ENCODE results near the gene FAT1.

Gene FAT1

DNA sequence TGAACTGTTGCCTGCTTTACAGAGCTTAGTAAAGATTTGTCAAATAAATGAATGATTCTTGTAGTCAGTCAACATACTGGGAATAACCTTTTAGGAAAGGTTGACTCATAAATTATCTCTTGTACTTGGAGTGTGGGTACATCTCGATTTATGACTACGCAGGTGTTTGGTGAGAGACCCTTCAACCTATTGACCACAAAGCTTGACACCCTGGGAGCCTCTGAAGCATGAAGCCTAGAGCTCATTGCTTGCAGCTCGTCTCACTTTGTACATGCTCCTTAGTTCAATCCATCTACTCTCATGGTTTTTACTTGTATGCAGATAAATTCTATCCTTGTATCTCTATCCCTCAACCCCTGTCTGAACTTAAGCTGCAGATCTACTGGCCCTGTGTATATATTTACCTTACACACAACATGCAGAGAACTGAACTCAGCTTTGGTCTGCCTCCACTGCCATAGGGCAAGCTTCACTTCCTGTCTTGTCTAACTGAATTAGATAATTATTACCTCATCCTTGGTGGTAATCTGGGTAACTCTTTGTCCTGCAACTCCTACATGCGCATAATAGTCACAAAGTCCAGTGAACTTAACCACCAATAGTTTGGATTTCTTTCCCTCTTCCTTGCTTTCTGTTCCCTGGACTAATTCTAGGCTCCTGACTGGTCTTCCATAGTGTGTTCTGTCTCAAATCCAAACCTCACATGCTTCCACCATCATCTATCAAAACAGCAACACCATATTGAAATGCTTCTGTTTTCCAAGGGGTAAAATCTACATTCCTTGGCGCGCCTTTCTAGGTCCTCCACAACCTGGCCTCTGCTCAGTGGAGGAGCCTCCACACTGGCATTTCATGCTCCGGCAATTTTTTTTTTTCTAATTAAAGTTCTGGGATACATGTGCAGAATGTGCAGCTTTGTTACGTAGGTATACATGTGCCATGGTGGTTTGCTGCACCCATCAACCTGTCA, 32.2 kb upstream of the FAT1 start:
- DNase-seq (ENCODE audit: low read depth in 1 of 2, low spot score in 1 of 2), result no peak

DNA sequence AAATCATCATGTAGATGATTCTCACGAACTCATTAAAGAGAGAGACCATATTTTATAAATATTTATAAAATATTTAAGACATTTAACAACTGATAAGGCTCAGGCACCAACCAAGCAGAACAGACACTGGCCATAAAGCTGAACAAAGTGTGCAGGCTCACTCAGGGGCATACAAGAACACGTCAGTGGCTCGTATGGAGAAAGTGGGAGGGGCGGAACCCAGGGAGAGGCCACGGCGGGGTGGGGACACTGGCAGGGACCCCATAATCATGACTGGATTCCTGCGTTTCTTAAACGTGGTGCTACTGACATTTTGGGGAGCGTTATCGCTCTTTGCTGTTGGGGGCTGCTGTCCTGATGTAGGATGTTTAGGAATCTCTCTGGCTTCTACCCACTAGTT, 31.3 kb upstream of the FAT1 start:
- DNase-seq (ENCODE audit: low read depth in 1 of 2, low spot score in 1 of 2), result no peak

DNA sequence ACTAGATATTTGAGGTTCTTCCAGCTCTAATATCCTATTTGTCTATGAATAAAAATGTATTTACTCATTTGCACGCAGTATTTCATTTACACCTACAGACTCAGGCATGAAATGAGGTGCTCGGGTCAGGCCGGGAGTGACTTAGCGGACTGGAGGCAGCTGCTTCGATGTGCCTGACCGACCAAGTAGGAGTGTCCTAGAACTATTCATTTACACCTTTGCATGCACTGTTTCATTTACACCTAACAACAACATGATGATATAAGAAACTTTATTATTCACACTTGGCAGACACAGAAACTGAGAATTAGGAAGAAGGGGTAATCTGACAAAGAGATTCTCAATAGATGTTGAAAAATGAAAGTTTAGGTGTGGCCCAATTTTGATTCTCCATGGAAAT, 28.7 kb upstream of the FAT1 start:
- DNase-seq (ENCODE audit: low read depth in 1 of 2, low spot score in 1 of 2), result no peak

DNA sequence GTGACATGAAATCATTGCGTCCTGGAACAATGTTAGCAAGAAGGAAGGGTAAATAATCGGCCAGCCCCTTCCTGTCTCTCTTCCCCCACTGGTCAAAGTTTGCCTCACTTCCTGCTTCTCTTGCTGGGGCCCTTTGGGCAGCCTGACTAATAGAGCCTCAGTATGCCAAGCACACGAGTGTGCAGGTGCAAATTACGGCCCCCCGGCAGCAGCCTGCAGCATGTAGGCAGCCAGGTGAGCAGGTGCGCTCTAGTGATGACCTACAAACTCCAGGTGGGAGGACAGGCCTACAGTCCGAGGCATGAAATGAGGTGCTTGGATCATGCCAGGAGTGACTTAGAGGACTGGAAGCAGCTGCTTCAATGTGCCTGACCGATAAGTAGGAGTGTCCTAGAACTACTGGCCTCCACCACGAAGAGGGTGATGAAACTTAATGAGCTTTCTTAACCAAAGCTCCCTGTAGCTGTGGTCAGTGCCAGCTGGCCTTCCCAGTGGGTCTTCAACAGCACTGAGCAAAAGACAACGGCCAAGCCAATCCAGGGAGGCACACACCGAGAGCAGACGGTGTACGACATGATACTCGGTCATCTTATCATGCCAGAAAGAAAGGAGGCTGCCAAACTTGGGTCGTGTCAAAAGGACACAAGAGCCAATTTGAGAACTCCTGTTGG, 26.1 kb upstream of the FAT1 start:
- DNase-seq (ENCODE audit: low read depth in 1 of 2, low spot score in 1 of 2), result no peak

DNA sequence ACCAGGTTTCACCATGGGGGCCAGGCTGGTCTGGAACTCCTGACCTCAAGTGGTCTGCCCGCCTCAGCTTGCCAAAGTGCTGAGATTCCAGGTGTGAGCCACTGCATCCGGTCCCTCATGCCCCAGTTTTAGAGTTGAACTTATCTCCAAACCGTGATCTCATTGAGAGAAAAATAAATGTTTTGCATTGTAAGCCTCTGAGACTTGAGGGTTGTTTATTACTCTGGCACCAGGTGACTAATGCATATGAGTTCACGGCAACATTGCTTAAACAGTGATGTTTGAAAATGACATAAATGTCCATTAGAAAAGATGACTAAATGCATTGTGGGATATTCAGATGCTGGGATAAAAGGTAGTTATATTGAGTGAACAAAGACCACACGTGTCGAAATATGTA, 22.9 kb upstream of the FAT1 start:
- no peak for DNase-seq (ENCODE audit: low read depth in 1 of 2, low spot score in 1 of 2)

DNA sequence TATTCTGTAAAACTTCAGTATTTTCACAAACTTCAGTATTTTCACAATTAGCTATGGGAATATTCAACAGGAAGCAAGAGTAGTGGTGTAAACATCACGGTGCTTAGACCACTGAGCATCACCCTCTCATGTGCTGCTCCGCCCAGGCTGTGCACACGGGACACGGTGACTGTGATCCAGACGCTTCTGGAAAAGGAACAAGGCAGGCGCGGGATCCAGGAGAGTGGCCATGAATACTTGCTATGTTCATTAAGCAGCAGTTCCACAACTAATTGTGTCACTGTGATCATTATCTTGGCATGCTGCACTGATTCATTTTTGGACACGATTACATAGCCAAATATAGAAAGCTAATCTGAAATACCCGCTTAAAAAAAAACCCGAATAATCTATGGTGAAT, 19.6 kb upstream of the FAT1 start:
- no peak for DNase-seq (ENCODE audit: low read depth in 1 of 2, low spot score in 1 of 2)

DNA sequence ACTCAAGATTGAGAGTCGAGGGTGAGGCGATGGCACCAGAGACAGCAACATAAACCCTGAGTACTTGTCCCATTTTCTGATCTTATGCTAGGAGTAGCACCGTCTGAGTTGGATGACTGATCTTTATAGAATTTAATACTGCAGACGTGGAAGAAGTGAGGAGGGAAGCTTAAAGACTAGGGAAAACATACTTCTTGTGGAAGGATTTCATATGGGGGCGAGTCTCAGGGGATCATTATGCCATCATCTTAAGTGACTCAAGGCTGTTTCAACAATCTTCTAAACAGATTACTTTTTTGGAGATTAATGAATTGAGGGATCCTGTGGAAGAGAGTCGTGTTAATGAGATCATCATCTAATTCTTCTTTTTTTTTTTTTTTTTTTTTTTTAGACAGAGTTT, 17.2 kb upstream of the FAT1 start:
- no peak for DNase-seq (ENCODE audit: low read depth in 1 of 2, low spot score in 1 of 2)

DNA sequence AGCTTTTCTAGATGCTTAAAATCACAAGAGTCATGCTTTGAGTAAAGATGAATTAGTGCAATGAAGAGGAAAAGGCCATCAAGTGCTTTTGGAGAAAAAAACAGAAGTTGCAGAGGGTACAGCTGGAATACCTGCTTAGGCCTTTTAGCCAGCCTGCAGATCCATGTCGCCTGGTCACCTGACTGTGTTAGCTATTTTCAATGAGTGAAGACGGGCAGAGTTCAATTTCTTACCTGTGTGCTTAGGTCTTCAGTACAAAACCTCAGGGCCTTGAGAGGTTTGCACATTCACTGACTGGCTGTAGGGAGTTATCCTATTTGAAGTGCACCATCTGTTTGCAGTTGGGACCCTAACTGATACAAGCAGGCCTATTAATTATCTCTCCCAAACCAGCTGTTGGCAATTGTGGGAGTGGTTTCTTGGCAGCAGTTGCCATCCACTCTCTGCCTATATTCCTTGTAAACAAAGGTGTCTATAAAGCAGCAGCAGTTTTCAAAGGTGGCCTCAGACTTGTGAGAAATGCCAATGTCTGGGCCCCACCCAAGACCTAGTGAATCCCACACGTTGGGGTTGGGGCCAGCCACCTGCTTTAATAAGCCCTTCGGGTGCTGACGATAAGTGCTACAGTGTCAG, 16.3 kb upstream of the FAT1 start:
- DNase-seq (ENCODE audit: low read depth in 1 of 2, low spot score in 1 of 2), result no peak

DNA sequence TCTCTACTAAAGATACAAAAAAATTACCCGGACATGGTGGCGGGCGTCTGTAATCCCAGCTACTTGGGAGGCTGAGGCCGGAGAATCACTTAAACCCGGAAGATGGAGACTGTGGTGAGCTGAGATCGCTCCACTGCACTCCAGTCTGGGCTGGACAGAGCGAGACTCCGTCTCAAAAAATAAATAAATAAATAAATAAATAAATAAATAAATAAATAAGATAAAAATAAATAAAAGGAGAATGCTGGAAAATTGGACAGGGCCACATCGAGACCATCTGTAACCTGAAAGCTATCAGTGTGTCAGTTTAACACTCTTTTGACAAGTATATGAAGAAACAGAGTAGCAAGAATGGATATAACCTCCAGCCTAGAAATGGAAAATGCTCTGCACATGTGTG, 15.7 kb upstream of the FAT1 start:
- no peak for DNase-seq (ENCODE audit: low read depth in 1 of 2, low spot score in 1 of 2)

DNA sequence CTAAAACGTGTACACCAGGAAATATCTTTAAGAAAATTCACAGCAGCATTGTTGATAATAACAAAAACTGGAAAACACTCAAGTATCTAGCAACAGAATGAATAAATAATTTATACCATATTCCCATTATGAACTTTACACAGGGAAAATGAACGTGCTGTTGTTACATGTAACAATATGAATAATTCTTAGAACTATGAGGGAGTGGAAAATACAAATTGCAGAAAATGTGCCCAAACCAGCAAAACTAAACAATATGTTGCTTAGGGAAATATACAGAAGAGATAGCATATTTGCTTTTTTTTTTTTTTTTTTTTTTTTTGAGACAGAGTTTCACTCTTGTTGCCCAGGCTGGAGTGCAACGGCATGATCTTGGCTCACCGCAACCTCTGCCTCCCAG, 14.8 kb upstream of the FAT1 start:
- no peak for DNase-seq (ENCODE audit: low read depth in 1 of 2, low spot score in 1 of 2)

DNA sequence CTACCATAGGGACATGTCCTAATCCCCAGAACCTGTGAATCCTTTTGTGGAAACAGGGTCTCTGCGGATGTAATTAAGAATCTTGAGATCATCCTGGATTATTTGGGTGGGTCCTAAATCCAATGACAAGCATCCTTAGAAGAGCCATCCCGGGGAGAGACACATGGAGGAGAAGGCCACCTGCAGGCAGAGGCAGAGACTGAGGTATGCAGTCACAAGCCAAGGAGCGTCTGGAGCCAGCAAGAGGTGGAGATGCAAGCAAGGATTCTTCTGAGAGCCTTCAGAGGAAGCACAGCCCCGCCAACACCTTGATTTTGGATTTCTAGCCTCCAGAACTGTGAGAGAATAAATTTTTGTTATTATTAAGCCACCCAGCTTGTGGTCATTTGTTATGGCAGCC, 13.8 kb upstream of the FAT1 start:
- DNase-seq (ENCODE audit: low read depth in 1 of 2, low spot score in 1 of 2), result no peak

DNA sequence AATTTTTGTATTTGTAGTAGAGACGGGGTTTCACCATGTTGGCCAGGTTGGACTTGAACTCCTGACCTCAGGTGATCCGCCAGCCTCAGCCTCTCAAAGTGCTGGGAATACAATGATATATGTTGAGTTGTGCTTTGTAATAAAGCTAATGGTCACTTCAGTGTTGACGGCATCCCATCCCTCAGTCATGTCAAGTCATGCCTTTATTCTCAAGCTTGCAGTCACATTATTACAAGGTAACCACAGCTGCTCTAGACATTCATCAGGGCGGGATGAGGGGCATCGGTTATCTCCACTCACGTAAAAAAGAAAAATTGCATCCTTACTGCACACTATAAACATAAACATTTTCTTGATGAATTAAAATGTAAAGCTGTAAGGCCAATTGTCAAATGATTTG, 12.8 kb upstream of the FAT1 start:
- no peak for DNase-seq (ENCODE audit: low read depth in 1 of 2, low spot score in 1 of 2)

DNA sequence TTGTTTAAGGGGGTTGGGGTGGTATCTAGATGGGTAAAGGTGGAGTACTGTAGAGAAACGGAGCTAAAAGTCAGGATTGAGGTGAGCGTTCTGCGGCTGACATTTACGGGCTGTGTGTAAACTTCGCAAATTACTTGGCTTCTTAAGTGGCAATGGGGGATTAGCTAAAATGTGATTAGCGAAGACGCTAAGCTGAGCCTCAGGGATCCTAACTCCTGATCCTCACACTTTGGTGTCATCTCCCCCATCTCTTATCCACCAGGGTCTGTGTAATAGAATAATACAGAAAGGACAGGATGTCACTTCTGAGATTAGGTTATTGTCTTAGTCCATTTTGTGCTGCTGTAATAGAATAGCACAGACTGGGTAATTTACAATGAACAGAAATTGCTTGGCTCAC, 10.6 kb upstream of the FAT1 start:
- no peak for DNase-seq (ENCODE audit: low read depth in 1 of 2, low spot score in 1 of 2)

DNA sequence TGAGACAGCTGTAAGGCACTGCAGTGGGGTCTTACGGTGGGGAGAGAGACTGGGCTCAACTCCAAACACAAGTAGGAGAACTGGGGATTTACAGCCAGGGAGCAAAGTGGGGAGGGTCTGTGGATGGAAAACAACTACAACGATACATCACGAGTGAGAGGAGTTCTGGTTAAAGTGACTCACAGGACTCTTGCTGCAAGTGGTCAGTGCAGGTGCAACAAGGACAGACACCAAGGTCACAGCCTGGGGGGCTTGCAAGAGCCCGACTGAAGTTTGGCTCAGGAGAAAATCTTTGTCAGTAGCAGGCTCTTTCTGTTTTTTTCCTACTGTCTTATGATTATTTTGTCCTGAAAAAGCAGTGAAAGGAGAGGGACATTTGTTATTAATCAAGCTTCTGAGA, 10.1 kb upstream of the FAT1 start:
- no peak for DNase-seq (ENCODE audit: low read depth in 1 of 2, low spot score in 1 of 2)

DNA sequence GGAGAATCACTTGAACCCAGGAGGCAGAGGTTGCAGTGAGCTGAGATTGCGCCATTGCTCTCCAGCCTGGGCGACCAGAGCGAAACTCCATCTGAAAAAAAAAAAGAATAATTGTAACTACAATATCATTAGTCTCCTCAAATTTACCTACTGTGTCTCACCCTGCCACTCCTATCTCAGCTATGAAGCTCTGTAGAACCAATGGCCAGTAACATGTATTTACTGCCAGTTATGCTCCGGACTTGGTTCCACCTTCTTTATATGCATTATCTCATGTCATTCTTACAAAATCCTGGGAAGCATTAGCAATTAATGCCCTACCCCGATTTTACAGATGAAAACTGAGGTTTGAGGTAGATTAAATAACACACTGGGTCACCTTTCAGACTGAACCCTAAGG, 7.0 kb upstream of the FAT1 start:
- no peak for DNase-seq (ENCODE audit: low read depth in 1 of 2, low spot score in 1 of 2)

DNA sequence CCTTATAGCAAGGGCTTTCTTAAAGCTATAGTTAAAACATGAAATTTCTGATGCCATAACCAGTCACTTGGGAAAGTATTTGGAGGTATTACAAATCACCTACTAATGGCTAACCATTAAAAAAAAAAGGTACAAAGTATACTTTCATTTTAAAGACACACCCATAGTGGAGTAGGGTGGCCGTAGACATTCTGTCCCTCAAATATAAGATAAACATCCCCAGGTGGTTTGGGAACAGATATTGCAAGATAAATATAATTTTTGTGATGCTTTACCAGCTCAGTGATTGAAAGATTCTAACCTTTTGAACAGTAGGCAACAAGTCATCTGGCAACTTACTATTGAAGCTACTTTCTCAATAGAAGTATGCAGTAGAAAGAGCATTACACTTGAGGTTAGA, 6.2 kb upstream of the FAT1 start:
- no peak for DNase-seq (ENCODE audit: low read depth in 1 of 2, low spot score in 1 of 2)

DNA sequence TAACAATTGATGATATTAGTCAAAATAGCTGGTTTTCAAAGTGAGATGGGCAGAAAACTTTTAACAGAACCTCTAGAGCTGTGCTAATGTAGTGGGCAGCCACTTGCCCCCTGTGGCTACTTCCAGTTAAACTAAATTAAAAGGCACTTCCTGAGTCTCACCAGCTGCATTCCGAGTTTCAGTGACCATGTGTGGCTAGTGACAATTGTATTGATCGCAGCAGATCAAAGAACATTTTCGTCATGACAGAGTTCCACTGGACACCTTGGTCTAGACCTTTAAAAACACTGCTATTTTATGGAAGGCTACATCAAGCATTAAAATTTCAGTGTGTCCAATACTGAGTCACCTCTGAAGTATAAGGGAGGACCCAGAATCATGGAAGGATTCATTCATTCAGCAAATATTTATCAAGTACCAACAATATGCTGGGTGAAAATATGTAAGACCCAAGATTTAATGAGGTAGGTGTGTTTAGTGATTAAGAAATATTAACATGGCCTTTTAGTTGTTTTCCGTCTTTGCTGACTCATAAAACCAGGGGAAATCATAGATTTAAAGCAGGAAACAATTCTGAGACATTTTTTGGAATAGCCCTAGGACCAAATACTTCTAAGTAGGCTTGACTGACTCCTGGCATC, 5.1 kb upstream of the FAT1 start:
- no peak for DNase-seq (ENCODE audit: low read depth in 1 of 2, low spot score in 1 of 2)

DNA sequence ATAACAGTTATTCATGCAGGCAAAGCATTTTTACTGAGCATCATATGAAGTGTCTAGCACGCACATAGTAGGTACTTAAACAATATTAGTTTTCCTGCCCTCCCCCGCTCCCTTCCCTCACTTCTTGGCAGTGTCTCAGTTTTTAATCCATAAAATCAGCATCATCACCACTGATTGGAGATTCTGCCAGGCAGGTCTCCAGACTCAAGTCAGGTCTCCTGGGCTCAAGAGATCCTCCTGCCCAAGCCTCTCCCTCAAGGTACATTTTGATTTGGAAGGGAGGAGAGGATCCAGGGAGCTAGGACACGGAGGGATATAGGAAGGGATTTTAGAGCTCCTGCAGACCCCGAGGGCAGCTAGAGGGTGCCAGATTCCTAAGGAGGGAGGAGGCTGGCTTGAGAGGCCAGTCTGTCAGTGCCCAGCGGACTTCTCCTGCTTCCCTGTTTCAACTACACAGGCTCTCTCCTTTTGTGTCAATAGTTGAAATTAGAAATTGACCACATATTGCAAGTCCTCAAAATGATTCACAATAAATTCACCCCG, 4.4 kb upstream of the FAT1 start:
- DNase-seq (ENCODE audit: low read depth in 1 of 2, low spot score in 1 of 2), result no peak

DNA sequence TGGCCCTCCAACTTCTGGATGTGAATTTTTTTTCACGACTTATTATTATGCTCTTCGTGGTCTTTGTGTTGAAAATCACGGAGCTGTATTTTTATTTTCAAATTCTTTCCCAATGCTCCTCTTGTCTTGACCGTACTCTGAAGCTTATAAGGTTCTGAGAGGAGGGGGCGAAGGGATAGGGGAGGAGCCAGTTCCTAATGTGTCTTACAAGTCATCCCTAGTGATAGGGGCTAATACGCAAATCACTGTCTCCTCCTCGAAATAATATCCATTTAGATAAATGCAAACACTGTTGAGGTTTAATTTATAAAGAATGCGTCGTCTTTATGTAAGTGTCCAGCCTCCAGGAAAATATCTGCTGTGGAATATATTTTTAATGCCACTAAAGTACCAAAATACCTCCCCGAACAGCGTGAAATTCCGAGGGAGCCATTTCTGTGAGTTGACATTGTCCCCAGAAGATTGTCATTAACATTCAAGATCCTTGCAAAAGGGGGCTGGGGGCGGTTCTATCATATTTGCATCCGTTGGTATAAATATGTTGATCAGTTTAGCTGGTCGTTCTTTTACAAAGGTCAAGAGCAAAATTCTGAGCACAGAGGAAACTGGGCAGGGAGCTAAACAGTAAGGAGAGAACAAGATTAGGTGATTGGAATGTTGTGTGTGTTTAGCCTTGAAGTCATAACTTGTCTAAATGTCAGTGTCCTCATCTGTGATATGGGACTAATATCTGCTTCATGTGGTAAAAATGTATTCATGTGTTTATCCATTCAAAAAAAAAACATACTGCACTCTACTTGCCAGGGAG, 3.7 kb upstream of the FAT1 start:
- no peak for DNase-seq (ENCODE audit: low read depth in 1 of 2, low spot score in 1 of 2)

DNA sequence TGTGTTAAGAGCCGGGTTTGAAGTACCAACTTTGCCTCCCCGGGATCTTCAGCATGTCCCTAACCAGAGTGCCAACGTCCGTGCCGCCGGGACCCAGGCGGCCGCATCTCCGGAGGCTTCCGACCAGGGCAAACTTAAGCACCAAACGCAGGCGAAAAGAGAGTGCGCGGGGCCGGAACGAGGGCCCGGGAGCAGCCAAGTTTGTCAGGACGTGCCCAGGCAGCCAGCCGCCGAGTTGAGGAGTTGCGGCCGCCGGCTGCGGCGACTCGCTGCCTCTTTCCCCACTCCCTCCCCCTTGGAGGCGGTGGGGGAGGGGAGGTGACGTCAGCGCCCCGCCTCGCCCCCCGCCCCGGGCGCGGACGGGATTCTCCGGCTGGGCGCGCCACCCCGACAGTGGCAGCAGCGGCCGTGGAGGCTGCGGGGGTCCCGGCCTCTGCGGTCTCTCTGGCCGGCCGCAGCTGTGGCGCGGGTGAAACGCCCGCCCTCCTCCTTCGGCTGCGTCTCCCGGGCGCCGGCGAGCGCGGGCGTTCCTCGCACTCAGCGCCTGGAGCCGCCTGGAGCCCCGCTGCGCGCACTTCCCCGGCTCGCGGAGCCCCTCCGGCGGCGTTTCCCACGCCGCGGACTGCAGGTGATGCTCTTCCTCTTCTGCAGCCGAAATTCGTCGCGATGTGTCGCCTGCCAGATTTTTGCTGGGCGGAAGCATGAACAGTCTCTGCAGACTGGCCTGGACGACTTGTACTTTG, 2.9 kb upstream of the FAT1 start:
- DNase-seq (ENCODE audit: low read depth in 1 of 2, low spot score in 1 of 2), result no peak
